ENCODE data around the gene ASIC2.
"Not testable (repeated sequence)": the region's sequence is repeated elsewhere in the genome, so short reads cannot be mapped to it uniquely, and the experiment has no call there.

The ASIC2 gene

DNA sequence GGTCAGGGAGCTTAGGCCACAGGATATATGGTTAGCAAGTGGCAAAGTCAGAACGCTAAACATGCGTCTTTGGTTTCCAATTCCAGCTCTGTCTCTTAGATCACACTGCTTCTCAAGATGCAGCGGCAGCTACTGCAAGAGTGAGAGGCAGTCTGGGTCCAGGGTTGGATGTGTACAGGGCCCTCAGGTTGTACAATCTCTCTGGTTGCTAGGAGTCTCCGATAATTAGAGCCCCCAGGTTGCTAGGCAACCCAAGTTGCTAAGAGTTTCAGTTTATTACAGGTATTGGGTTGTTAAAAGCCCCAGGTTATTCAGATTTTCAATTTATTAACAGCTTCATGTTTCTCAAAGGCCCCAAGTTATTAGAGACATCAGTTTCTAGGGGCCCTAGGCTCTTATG is 317.0 kb downstream of the ASIC2 start:
- Histone ChIP-seq H3K9ac (ENCODE audit: low read length in 5 of 5) (no peak overlapping the region), H3K9me3 (ENCODE audit: control insufficient read depth in 5 of 5, low read length in 5 of 5) (no peaks in the 10 kb centered on the region), H3K4me3 (ENCODE audit: low read depth in 1 of 5, low read length in 5 of 5) (no peak overlapping the region), H3K36me3 (ENCODE audit: control insufficient read depth in 5 of 5, insufficient read depth in 5 of 5, low read length in 5 of 5) (no peaks in the 10 kb centered on the region), H3K27me3 (ENCODE audit: control insufficient read depth in 5 of 5, insufficient read depth in 4 of 5, low read length in 5 of 5) (no peaks in the 10 kb centered on the region), H3K27ac (ENCODE audit: low read depth, low read length) (no peak overlapping the region), H3K4me1 (ENCODE audit: control insufficient read depth in 5 of 5, insufficient read depth in 5 of 5, low read length in 5 of 5) (no peaks in the 10 kb centered on the region)

- H3K27ac ChIP-seq (ENCODE audit: low read depth, low read length): no peak overlapping the region
These were observed 321.9 kb downstream of the ASIC2 start for GRCh38 chr17:32971171-32971570.

GRCh38 chr17:32970281-32970680 is 322.8 kb downstream of the ASIC2 start:
- no peaks in the 10 kb centered on the region for H3K4me1 ChIP-seq (ENCODE audit: control insufficient read depth in 5 of 5, insufficient read depth in 5 of 5, low read length in 5 of 5)
- H3K4me3 ChIP-seq (ENCODE audit: low read depth in 1 of 5, low read length in 5 of 5): no peak overlapping the region
- H3K27ac ChIP-seq (ENCODE audit: low read depth, low read length): no peak overlapping the region
- H3K27me3 ChIP-seq (ENCODE audit: control insufficient read depth in 5 of 5, insufficient read depth in 4 of 5, low read length in 5 of 5): no peaks in the 10 kb centered on the region
- no peaks in the 10 kb centered on the region for H3K36me3 ChIP-seq (ENCODE audit: control insufficient read depth in 5 of 5, insufficient read depth in 5 of 5, low read length in 5 of 5)
- H3K9ac ChIP-seq (ENCODE audit: low read length in 5 of 5): no peak overlapping the region
- peaks cover 0 to 2% (median 0%) of the 10 kb centered on the region in 5 donors for H3K9me3 ChIP-seq (ENCODE audit: control insufficient read depth in 5 of 5, low read length in 5 of 5)

More at GRCh38 chr17:32971171-32971570, 321.9 kb downstream of the ASIC2 start:
- no peaks in the 10 kb centered on the region for H3K4me1 ChIP-seq (ENCODE audit: control insufficient read depth in 5 of 5, insufficient read depth in 5 of 5, low read length in 5 of 5)
- no peak overlapping the region for H3K4me3 ChIP-seq (ENCODE audit: low read depth in 1 of 5, low read length in 5 of 5)
- H3K9ac ChIP-seq (ENCODE audit: low read length in 5 of 5): no peak overlapping the region
- peaks cover 0 to 2% (median 0%) of the 10 kb centered on the region in 5 donors for H3K9me3 ChIP-seq (ENCODE audit: control insufficient read depth in 5 of 5, low read length in 5 of 5)
- no peaks in the 10 kb centered on the region for H3K27me3 ChIP-seq (ENCODE audit: control insufficient read depth in 5 of 5, insufficient read depth in 4 of 5, low read length in 5 of 5)
- no peaks in the 10 kb centered on the region for H3K36me3 ChIP-seq (ENCODE audit: control insufficient read depth in 5 of 5, insufficient read depth in 5 of 5, low read length in 5 of 5)

GRCh38 chr17:32969231-32969630 is 323.9 kb downstream of the ASIC2 start:
- not testable (repeated sequence) for H3K36me3 ChIP-seq (ENCODE audit: control insufficient read depth in 5 of 5, insufficient read depth in 5 of 5, low read length in 5 of 5); H3K4me1 ChIP-seq (ENCODE audit: control insufficient read depth in 5 of 5, insufficient read depth in 5 of 5, low read length in 5 of 5); H3K4me3 ChIP-seq (ENCODE audit: low read depth in 1 of 5, low read length in 5 of 5); H3K9ac ChIP-seq (ENCODE audit: low read length in 5 of 5); H3K27ac ChIP-seq (ENCODE audit: low read depth, low read length); H3K9me3 ChIP-seq (ENCODE audit: control insufficient read depth in 5 of 5, low read length in 5 of 5); H3K27me3 ChIP-seq (ENCODE audit: control insufficient read depth in 5 of 5, insufficient read depth in 4 of 5, low read length in 5 of 5)

DNA sequence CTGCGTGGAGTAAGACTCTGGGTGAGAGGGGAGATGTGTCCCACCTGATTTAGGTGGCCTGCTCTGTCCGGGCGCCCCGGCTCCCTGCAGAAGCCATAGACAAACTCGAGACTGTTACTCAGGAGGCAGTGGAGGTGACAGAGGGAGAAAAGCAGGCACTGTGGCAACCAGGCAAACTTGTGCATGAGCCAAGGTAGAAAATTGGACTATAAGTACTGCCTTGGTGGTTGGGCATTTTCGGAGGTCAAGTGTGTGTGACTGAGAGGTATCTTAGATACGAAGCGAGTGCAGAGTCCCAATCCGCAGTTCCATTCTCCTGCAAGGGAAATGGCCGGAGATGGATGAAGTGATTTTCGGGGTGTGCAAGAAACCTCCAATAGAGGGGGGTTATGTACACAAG is 328.6 kb downstream of the ASIC2 start:
- Histone ChIP-seq H3K27me3 (ENCODE audit: control insufficient read depth in 5 of 5, insufficient read depth in 4 of 5, low read length in 5 of 5) (peaks cover 0 to 6% (median 0%) of the 10 kb centered on the region in 5 donors), H3K27ac (ENCODE audit: low read depth, low read length) (no peak overlapping the region), H3K4me3 (ENCODE audit: low read depth in 1 of 5, low read length in 5 of 5) (no peak overlapping the region), H3K36me3 (ENCODE audit: control insufficient read depth in 5 of 5, insufficient read depth in 5 of 5, low read length in 5 of 5) (no peaks in the 10 kb centered on the region), H3K9ac (ENCODE audit: low read length in 5 of 5) (no peak overlapping the region), H3K9me3 (ENCODE audit: control insufficient read depth in 5 of 5, low read length in 5 of 5) (no peaks in the 10 kb centered on the region), H3K4me1 (ENCODE audit: control insufficient read depth in 5 of 5, insufficient read depth in 5 of 5, low read length in 5 of 5) (no peaks in the 10 kb centered on the region)
